Left lung (tissue), 10 donors: ENCODE measurements around the gene PRKN. TPM values are rescaled to one million over a fixed set of nuclear protein-coding genes. Genes with fewer than 3 reads are reported as not detected.

Experiments used
- ATAC-seq: fragments of 200-7000 bp; cut with Tn5 transposase; one replicate; pipeline ENCODE4 v1.9.1; 2020; ENCODE audit warnings: moderate library complexity
- DNase-seq, 4 donors: peaks; one replicate each; pipeline ENCODE4 v3.0.0-alpha.2; 2013 to 2020
- H3K27ac ChIP-seq, 2 donors: fragments of 200-600 bp; sonication (generic) in 1 of 2; one replicate each; pipeline versions ENCODE4 v1.5.0 to v1.8.0; 2020 to 2021
- H3K27me3 ChIP-seq, 2 donors: fragments of 200-600 bp; sonication (generic) in 1 of 2; one replicate each; pipeline versions ENCODE4 v1.5.0 to v1.8.0; 2020 to 2021
- H3K36me3 ChIP-seq, 2 donors: fragments of 200-600 bp; sonication (generic) in 1 of 2; one replicate each; pipeline versions ENCODE4 v1.5.0 to v1.8.0; 2020 to 2021
- H3K4me1 ChIP-seq, 2 donors: fragments of 200-600 bp; one replicate each; pipeline ENCODE4 v1.8.0; 2021
- H3K4me3 ChIP-seq, 2 donors: fragments of 200-600 bp; sonication (generic) in 1 of 2; one replicate each; pipeline versions ENCODE4 v1.5.0 to v1.8.0; 2020 to 2021; ENCODE audit warnings: mild to moderate bottlenecking in 1 of 2
- H3K9me3 ChIP-seq, 2 donors: fragments of 200-600 bp; sonication (generic) in 1 of 2; one replicate each; pipeline versions ENCODE4 v1.5.0 to v1.8.0; 2020 to 2021
- intact Hi-C, 2 donors: fragments of 100-400 bp; cut with DNase I; formaldehyde crosslinking; loops; one replicate each; pipeline versions ENCODE4 v1.11.2 to v1.14.2; 2022
- polyA plus RNA-seq, 6 donors: library from polyadenylated mRNA; unstranded; fragments of 120-200 nt; gene quantifications; one replicate each; pipeline ENCODE4 v1.2.1, GENCODE V29; 2013; ENCODE audit not compliant: insufficient read length in 6 of 6
- total RNA-seq, 2 donors: library from RNA; stranded (reverse); fragmentation: NEBNext Ultra II Directional; extraction: Animal tissue kit (Norgen Biotek cat#: 25700); gene quantifications; one replicate each; pipeline ENCODE4 v1.2.1, GENCODE V29; 2021
- TF ChIP-seq, protein P1 (sequence below), 2 donors: fragments of 200-600 bp; sonication (generic) in 1 of 2; IDR thresholded peaks; one replicate each; pipeline versions ENCODE4 v1.5.0 to v1.8.0; 2021; ENCODE audit warnings: antibody characterized with exemption in 2 of 2
- donor health status: DM: no; HTN: yes; CAD: no.
- donor health status: DM: no; HTN: no; CAD: no.

The PRKN gene
- total and polyA plus RNA-seq, 8 donors = 1.9 to 4.3 (median 2.5) TPM

DNA sequence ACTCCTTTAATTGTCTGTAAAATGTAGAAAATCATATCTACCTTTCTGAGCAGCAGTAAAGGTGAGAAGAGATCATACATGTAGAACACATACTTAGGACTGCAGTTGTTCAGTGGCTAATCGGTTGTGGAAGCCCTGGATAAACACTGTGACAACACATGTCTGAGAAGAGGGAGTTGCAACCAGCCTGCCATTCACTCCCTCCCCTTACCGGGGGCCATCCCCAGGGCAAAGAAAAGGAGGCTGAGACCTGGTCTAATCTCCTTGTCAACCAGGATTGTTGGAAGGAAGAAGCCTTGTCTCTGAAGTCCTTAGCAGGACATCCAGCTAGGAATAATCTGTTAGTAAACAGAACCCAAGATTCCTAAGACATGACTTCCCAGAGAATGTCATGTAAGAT is 991.2 kb downstream of the PRKN start:
- ATAC-seq (no peak), DNase-seq (no peak)
- Histone ChIP-seq H3K4me1 (no peaks in the 10 kb centered on the region), H3K36me3 (no peaks in the 10 kb centered on the region), H3K27ac (no peak overlapping the region), H3K9me3 (peaks cover 0 to 8% of the 10 kb centered on the region in 2 donors), H3K4me3 (no peak overlapping the region), H3K27me3 (no peaks in the 10 kb centered on the region)
- TF ChIP-seq, protein P1, sequence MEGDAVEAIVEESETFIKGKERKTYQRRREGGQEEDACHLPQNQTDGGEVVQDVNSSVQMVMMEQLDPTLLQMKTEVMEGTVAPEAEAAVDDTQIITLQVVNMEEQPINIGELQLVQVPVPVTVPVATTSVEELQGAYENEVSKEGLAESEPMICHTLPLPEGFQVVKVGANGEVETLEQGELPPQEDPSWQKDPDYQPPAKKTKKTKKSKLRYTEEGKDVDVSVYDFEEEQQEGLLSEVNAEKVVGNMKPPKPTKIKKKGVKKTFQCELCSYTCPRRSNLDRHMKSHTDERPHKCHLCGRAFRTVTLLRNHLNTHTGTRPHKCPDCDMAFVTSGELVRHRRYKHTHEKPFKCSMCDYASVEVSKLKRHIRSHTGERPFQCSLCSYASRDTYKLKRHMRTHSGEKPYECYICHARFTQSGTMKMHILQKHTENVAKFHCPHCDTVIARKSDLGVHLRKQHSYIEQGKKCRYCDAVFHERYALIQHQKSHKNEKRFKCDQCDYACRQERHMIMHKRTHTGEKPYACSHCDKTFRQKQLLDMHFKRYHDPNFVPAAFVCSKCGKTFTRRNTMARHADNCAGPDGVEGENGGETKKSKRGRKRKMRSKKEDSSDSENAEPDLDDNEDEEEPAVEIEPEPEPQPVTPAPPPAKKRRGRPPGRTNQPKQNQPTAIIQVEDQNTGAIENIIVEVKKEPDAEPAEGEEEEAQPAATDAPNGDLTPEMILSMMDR (IDR thresholded peaks at IDR 0.05) = no peak
- intact Hi-C loops = no loop called here

DNA sequence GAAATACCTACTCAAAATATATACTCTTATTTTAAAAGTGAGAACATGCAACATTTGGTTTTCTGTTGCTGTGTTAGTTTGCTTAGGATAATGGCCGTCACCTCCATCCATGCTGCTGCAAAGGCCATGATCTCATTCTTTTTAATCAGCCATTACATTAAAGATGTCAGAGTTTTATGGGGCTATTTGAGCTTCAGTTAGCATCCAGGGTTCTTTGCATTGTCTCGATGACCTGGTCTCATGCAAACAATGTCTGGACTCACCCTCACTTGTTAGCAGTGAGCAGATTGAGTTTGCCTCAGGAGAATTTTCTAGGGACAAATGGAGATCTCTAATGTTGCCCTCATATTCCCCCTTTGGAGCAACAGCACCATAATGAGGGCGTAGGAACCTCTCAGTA is 995.0 kb downstream of the PRKN start:
- TF ChIP-seq, protein P1 (IDR thresholded peaks at IDR 0.05) = no peak
- Histone ChIP-seq H3K9me3 (no peaks in the 10 kb centered on the region), H3K27ac (no peak overlapping the region), H3K4me1 (no peaks in the 10 kb centered on the region), H3K36me3 (no peaks in the 10 kb centered on the region), H3K27me3 (no peaks in the 10 kb centered on the region), H3K4me3 (no peak overlapping the region)
- intact Hi-C loops = no loop called here
- DNase-seq (no peak), ATAC-seq (no peak)

DNA sequence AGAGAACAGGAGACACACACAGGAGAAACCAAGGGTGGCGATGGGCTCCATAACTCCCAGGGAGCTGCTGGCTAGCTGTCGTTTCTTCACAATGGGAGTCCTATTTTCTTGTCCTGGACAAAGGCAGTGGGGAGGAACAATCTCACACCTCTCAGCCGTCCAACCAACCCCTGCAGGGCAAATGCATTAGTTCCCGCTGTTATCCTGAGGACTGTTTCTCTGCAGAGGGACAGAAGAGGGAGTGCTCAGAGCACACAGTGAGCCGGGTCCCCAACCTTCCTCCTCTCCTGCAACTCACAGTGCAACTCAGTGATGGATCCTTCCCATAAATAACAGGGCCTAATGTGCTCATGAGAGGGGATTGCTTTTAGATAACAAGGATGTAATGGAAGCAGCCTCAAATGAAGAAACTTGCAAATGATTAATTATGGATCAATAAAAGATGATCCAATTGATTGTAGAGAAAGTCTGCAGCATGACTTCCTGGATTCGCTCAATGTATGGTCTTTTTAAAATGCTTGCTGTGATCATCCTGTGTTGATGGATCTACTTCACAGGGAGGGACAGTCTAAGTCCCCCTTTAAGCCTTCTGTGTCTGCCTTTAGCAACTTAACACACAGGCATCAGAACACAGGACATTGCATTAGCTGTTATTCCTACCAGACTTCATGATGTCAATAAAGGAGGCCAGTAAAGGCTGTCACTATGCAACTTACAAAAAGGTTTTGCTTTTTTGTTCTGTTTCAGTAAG is 1000.3 kb downstream of the PRKN start:
- no peaks in the 10 kb centered on the region for H3K9me3 ChIP-seq
- no peaks in the 10 kb centered on the region for H3K27me3 ChIP-seq
- DNase-seq (peak in 1 of 4 donors; percentile 8), ATAC-seq (no peak)
- TF ChIP-seq, protein P1 (IDR thresholded peaks at IDR 0.05) = no peak
- no peaks in the 10 kb centered on the region for H3K4me1 ChIP-seq
- H3K36me3 ChIP-seq = no peaks in the 10 kb centered on the region
- H3K27ac ChIP-seq = no peak overlapping the region
- no peak overlapping the region for H3K4me3 ChIP-seq
- intact Hi-C loops = no loop called here

DNA sequence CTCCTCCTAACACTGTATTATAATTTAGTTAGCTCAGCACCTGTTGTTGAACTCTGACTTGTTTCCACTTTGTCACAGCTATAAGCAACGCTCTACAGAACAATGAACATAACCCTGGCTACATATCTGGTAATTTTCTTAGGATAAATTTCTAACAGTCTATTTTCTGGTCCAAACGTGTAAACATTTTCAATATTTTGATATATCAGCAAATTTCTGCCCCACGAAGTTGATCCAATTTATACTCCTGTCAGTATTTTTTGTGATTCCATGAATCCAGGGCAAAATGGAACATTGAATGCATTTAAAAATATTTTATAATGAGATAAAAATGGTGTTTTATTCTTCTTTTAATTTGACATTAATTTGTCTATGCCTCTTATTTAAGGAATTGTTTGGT is 1005.2 kb downstream of the PRKN start:
- TF ChIP-seq, protein P1 (IDR thresholded peaks at IDR 0.05) = no peak
- no peaks in the 10 kb centered on the region for H3K27me3 ChIP-seq
- intact Hi-C loops = no loop called here
- no peak overlapping the region for H3K4me3 ChIP-seq
- ATAC-seq = no peak
- no peaks in the 10 kb centered on the region for H3K4me1 ChIP-seq
- no peak overlapping the region for H3K27ac ChIP-seq
- H3K9me3 ChIP-seq = no peaks in the 10 kb centered on the region
- no peak for DNase-seq
- H3K36me3 ChIP-seq = no peaks in the 10 kb centered on the region

DNA sequence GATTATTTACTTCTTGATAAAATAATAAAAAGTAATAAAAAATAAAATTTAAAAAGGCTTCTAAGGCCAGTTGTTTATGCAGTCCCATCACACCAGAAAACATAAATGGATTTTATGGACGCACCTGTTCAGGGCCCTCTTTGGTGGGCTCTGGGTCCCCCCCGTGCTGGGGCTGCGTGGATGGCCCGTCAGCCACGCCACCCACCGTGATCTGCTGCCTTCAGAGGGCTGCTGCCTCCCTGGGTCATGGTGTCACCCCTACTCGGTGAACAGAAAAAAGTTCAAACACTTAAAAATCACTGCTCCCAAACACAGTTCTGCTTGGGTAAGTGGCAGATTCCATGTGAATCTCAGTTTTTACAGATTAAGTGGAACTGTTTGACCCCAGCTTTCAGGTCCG is 1006.1 kb downstream of the PRKN start:
- no peaks in the 10 kb centered on the region for H3K4me1 ChIP-seq
- H3K36me3 ChIP-seq = no peaks in the 10 kb centered on the region
- TF ChIP-seq, protein P1 (IDR thresholded peaks at IDR 0.05) = no peak
- no peak overlapping the region for H3K4me3 ChIP-seq
- ATAC-seq = no peak
- no peaks in the 10 kb centered on the region for H3K9me3 ChIP-seq
- no peak for DNase-seq
- no peak overlapping the region for H3K27ac ChIP-seq
- intact Hi-C loops = no loop called here
- H3K27me3 ChIP-seq = no peaks in the 10 kb centered on the region
